NCI-H2196 (cell line): ENCODE results near the gene PFKFB1.
"Not testable (repeated sequence)": the region's sequence is repeated elsewhere in the genome, so short reads cannot be mapped to it uniquely, and the experiment has no call there.

Source experiments
- DNase-seq: peaks from one replicate; lab custom pipeline; 2025; ENCODE audit not compliant: unreplicated experiment; lab: John Stamatoyannopoulos, UW

PFKFB1 gene

DNA sequence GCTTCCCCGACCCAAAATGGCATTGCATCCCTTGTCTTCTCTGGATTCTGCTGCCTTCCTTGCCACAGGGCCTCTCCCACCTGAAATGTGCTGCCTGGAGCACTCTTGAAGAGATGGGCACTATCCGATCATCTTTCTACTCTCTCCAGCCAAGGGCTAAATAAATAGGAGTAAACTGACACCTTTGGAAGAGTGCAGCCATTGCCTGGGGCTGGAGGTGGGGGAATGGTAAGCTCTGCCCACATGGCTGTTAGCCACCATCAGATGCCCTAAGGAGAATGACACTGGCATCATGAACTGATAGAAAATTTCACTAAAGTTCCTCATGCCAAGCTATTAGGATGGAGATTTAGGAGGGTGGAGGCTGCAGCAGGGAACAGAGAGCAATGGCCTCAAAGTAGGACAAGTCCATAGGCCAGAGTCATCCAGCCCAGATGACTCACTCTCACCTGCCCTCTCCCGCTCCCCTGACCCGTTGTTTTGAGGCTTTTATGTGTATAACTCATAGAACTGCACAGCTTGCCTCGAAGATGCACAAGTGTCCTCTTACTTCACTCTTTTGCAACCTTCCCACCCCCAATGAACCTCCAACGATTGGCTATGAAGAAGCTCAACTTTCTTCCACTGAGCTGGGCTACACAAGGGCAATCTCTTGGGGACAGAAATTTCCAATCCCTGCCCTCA lies 822 bp upstream of the PFKFB1 start:
- DNase-seq: peak; percentile 10

DNA sequence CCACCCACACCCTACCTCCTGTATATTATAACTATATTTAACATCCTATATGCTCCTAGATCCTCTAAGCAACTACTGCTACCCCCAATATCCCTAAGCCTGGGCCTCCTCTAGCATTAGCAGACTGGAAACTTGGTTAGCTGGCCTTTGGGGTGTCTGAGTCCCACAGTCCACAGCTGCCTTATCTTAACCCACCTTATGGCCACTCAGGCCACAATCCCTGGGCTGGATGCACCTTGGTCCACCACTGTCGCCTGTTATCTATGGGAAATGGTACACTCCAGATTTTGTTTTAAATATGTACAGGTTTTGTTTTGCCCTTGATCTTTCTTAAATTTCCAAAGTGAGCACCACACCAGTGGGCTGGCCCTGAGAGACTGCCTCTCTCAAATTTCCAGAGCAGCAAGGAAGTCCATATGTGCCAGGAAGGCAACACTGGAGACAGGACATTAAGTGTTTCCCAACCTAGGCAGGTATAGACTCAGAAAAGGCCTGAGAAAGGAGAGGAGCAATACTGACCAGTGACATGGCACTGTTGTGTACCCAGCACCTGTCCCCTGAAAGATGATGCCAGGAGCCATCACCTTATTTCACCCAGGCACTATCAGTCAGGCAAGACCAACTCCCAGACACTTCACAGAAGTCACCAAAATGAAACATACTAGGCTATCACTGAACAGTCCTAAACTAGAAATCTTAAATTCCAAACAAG lies 921 bp downstream of the PFKFB1 start:
- no peak for DNase-seq

- DNase-seq: no peak
Observed at GRCh38 chrX:54991706-54992105, 2.3 kb downstream of the PFKFB1 start.

DNA sequence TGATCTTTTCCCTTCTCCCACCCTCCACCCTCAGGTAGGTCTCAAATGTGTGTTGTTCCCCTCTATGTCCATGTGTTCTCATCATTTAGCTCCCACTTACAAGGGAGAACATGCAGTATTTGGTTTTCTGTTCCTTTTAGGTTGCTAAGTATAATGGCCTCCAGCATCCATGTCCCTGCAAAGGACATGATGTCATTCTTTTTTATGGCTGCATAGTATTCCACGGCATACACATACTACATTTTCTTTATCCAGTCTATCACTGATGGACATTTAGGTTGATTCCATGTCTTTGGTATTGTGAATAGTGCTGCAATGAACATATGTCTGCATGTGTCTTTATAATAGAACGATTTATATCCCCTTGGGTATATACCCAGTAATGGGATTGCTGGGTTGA lies 10.7 kb downstream of the PFKFB1 start:
- DNase-seq: not testable (repeated sequence)

GRCh38 chrX:54980334-54980733 lies 13.7 kb downstream of the PFKFB1 start:
- no peak for DNase-seq

- DNase-seq: no peak
Observed at GRCh38 chrX:54979432-54979831, 14.6 kb downstream of the PFKFB1 start.

DNA sequence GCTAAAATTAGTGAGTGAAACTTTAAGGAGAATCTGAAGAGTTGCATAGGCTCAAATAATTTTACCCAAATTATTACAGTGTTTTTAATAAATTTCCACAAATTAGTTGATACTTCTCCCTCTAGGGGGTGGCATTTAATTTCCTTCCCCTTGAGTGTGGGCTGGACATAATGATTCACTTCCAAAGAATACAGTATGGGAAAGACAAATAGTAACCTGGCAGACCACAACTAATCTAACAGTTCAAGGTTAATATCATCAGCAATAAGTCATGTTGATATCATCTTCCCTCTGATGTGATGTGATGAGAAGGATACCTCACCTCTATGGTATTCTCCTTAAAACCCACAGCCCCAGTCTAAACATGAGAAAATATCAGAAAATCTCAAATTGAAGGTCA lies 15.5 kb downstream of the PFKFB1 start:
- no peak for DNase-seq

DNA sequence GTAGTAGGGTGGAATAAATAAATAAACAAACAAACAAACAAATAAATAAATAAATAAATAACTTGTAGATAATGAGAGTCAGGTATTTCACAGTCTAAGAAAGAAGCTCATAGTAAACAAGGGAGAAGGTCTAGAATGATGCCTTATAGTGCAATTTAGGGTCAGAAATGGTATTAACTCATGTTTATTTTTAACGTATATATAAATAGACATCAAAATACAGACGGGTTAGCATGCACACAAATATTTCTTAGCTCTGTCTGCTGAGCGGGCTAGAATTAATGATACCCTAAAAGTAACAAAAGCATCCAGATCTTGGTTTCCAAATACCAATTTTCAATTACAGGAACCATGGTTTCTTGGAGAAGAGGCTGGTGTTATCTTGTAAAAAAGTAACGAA lies 16.6 kb downstream of the PFKFB1 start:
- DNase-seq: no peak

DNA sequence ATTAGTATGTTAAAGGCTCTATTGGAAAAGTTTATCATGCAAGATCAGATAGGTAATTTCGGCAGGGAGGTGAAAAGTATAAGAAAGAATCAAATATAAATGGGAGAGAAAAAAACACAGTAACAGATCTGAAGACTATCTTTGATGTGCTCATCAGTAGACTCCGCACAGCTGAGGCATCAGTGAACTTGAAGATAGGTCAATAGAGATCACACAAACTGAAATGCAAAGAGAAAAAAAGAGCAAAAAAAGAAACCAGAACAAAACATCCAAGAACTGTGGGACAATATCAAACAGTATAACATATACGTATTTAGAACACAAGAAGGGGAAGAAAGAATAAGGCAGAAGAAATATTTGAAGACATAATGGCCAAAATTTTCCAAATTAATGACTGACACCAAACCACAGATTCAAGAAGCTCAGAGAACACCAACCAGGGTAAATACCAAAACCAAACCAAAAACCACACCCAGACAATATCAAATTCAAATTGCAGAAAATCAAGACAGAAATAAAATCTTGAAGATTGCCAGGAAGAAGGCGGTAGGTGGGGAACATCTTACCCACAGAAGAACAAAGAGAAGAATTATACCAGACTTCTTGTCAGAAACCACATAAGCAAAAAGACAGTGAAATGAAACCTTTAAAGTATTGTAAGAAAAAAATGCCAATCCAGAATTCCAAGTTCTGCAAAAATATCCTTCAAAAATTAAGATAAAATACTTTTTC lies 29.1 kb downstream of the PFKFB1 start:
- no peak for DNase-seq

GRCh38 chrX:54961750-54962149 lies 32.2 kb downstream of the PFKFB1 start:
- DNase-seq: no peak

GRCh38 chrX:54950730-54951375 lies 43.1 kb downstream of the PFKFB1 start:
- peak; percentile 85 for DNase-seq

DNA sequence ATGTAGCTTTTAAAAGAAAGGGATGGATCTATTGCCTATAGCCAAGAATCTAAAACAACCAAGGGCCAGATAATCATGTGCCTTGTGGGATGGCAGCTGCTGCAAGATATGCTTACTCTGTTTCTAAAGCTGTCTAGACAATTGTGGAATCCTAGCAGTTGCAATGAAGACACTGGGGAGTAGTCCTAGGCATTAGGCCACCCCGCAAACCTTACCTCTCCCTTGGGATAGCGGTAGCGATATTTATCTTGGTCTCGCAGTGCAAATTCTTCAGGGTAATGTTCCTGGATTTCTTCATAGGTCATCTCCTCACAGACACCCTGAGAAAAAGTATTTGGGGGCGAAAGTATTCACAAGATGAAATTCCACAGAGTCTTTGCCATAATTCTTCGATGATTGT lies 48.8 kb downstream of the PFKFB1 start:
- DNase-seq: no peak

DNA sequence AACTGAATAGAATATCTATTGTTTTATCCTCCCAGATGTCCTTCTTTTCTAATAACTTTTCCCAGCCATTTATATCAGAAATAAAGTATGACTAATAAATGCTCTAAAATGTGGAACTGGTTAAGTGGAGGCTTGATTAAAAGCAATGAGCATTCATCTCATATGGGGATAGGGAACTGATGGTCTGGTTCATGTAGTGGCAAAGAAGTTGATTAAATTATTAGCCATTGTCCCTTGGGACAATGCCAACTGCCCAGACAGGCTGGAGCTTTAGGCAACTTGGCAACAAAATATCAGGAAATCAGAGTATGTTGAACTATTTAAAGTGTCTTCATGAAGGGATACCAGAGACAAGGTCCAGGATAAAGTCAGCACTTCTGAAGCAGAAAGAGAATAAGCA lies 49.2 kb downstream of the PFKFB1 start:
- DNase-seq: no peak

DNA sequence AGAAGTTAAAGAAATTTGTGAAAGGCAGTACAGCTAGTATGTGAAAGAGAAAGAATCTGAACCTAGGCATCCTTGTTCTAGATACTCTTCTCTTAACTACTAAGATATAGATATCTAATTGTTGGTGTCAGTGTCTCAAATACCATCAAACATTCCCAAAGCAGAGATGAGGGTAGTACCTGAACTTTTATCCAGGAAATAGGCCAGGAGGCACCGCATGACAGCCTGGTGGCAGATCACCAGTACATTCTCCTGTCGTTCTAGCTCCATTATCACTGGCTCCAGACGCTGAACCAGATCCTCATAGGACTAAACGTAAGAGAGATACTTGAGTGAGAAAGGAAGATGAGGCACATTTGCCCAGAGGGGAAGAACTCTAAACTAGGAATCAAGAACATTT lies 56.6 kb downstream of the PFKFB1 start:
- DNase-seq: no peak

- DNase-seq: no peak
Observed at GRCh38 chrX:54935306-54935705, 58.7 kb downstream of the PFKFB1 start.

DNA sequence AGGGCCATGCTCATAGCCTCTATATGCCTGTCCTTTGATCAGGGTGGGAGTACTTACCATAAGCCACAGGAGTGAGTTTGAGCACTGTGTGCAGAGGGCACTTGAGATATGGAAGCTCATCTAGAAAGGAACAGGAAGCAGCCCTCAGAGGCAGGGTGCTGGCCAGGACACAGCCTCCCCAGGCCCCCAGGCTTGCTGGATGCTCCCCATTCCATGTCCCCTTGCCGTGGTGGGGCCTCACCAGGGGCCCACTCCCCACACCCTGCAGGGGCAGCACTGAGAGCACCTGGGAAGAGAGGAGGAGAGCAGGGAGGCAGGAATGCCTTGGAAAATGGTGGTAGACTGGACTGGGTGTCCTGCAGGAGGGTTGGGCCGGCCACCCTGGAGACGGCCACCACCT lies 59.1 kb downstream of the PFKFB1 start:
- DNase-seq: no peak

GRCh38 chrX:54934058-54934457 lies 59.9 kb downstream of the PFKFB1 start:
- DNase-seq: no peak

DNA sequence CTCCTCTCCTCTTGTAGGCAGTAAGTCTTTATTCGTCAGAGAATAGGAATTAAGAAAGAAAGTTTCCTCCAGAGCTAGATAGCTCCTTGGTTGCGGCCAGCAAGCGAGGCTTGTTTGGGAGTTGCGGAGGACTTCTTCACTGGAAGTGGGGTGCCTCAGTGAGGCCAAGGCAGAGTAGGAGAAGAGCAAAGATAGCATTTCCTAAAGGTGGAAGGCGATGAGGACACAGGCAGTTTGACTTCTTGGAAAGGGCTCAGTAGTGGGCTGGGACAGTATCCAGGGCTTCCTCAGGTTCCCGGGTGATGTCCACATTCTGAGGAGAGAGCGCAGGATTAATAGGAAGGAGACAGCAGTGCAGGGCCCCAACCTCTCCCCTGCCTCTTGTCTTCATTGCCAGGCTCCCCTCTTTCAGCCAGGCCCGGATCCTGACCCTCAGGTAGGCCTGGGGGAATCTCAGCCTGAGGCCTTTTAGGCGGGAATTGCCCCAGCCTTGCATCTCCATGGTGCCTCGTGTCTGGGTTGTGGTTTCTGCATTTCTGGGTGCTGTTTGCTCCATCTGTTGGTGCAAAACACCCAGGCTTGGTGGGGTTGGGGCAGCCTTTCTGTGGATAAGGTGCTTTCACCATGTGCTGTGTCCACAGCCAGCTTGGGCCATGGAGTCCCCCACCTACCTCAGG lies 60.7 kb downstream of the PFKFB1 start:
- DNase-seq: no peak

DNA sequence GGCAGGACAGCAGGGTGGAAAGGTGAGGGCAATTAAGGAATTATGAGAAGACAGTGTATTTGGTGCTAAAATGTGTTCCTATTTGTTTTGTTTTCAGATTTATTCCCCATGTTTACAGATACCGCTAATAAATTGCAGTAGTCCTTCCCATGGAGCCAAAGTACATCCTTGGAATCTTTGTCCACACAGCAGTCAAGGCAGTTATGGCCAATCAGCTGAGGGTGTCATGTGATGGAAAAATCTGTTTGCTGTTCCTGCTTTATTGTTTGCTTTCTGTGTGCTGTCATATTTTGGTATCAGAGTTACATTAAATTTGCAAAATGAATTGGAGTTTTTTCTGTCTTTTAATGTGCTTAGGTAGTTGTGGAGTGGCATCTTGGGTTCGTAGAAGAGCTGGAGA lies 62.9 kb downstream of the PFKFB1 start:
- no peak for DNase-seq

DNA sequence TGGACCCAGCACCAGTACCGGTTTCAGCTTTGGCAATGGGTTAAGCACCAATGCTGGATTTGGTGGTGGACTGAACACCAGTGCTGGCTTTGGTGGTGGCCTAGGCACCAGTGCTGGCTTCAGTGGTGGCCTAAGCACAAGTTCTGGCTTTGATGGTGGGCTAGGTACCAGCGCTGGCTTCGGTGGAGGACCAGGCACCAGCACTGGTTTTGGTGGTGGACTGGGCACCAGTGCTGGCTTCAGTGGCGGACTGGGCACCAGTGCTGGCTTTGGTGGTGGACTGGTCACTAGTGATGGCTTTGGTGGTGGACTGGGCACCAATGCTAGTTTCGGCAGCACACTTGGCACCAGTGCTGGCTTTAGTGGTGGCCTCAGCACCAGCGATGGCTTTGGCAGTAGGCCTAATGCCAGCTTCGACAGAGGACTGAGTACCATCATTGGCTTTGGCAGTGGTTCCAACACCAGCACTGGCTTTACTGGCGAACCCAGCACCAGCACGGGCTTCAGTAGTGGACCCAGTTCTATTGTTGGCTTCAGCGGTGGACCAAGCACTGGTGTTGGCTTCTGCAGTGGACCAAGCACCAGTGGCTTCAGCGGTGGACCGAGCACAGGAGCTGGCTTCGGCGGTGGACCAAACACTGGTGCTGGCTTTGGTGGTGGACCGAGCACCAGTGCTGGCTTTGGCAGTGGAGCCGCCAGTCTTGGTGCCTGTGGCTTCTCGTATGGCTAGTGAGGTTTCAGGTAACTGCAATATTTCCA lies 63.5 kb downstream of the PFKFB1 start:
- no peak for DNase-seq
